Esophagus squamous epithelium (tissue), 5 donors: ENCODE data around the gene CDC14C. TPM values are rescaled to one million over a fixed set of nuclear protein-coding genes. Genes with fewer than 3 reads are reported as not detected.
"Not testable (repeated sequence)": the region's sequence is repeated elsewhere in the genome, so short reads cannot be mapped to it uniquely, and the experiment has no call there.

ENCODE experiments used
- DNase-seq: peaks from one replicate; lab custom pipeline; 2025; lab: John Stamatoyannopoulos, UW
- H3K27ac ChIP-seq, 4 donors: fragments of 200-600 bp; sonication (generic); one replicate each; pipeline ENCODE4 v1.5.1; 2016 to 2019; ENCODE audit warnings: mild to moderate bottlenecking in 1 of 4
- H3K27me3 ChIP-seq, 4 donors: fragments of 200-600 bp; sonication (generic); 1 replicate in 3 of 4; 2 replicates in 1 of 4; pipeline versions ENCODE4 v1.5.1 to v1.6.0; 2017 to 2021; ENCODE audit warnings: antibody characterized with exemption in 1 of 4
- H3K36me3 ChIP-seq, 3 donors: fragments of 200-600 bp; sonication (generic); one replicate each; pipeline ENCODE4 v1.5.1; 2016 to 2019
- H3K4me1 ChIP-seq, 3 donors: fragments of 200-600 bp; sonication (generic); one replicate each; pipeline ENCODE4 v1.5.1; 2017 to 2019
- H3K4me3 ChIP-seq, 4 donors: fragments of 200-600 bp; sonication (generic); 1 replicate in 3 of 4; 2 replicates in 1 of 4; pipeline ENCODE4 v1.5.1; 2016 to 2019; ENCODE audit warnings: mild to moderate bottlenecking in 2 of 4, moderate library complexity in 1 of 4
- H3K9me3 ChIP-seq, 3 donors: fragments of 200-600 bp; sonication (generic); one replicate each; pipeline ENCODE4 v1.5.1; 2016 to 2019
- POLR2A ChIP-seq, 4 donors: fragments of 450-650 bp; IDR thresholded peaks; one replicate each; pipeline ENCODE4 v1.6.1; 2017; ENCODE audit warnings: antibody characterized with exemption in 4 of 4, mild to moderate bottlenecking in 4 of 4, moderate library complexity in 3 of 4
- WGBS, 2 donors: methylation state at CpG; one replicate each; pipeline ENCODE4 v1.1.5; 2018; 5-methylcytosine and 5-hydroxymethylcytosine counted together
- intact Hi-C: fragments of 100-400 bp; cut with DNase I; formaldehyde crosslinking; loops from one replicate; pipeline ENCODE4 v1.15.0; 2022
- total RNA-seq, 4 donors: library from RNA; depleted of rRNA; stranded (reverse); fragments of >200 nt; gene quantifications; one replicate each; pipeline ENCODE4 v1.1.0, GENCODE V29; 2016
- TF ChIP-seq, protein P1 (sequence below), 6 experiments: fragments of 450-650 bp in 4 of 6; fragments of 200-600 bp in 2 of 6; sonication (generic) in 2 of 6; IDR thresholded peaks; one replicate each; pipeline ENCODE4 v1.5.1; 2016 to 2019; ENCODE audit warnings: antibody characterized with exemption in 6 of 6, mild to moderate bottlenecking in 4 of 6, moderate library complexity in 4 of 6
- donor health status: DM: yes; HTN: yes; CAD: no.

The CDC14C gene
- total RNA-seq, 4 donors from 2014 or later, result not detected

DNA sequence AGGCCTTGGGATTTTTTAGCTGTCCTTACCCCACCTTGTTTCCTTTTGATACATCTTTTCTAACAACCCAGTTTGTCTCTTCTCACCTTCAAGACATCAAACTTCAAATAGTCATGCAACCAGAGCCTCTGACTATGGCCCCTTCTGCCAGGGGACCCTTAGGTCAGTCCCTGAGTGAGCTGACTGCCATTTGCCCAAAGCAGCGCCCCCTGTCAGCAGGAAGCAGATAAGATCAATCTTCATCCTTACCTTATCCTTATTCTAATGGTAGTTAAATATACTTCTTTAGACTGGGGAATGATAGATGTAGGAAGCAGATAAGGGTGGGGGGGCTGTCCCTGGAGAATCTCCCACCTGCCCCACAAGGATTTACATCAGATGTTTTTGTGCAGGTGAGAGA, 29.8 kb upstream of the CDC14C start:
- Histone ChIP-seq H3K4me1 (no peaks in the 10 kb centered on the region), H3K4me3 (no peak overlapping the region), H3K27ac (no peak overlapping the region), H3K27me3 (no peaks in the 10 kb centered on the region), H3K9me3 (peaks cover 0 to 16% (median 10%) of the 10 kb centered on the region in 3 donors), H3K36me3 (no peaks in the 10 kb centered on the region)
- WGBS, 2 donors, result 60% methylated on average over 1 of the region's 1 CpG; no CpG with 5 or more reads in 1 of the 2 donors
- TF ChIP-seq, protein P1, sequence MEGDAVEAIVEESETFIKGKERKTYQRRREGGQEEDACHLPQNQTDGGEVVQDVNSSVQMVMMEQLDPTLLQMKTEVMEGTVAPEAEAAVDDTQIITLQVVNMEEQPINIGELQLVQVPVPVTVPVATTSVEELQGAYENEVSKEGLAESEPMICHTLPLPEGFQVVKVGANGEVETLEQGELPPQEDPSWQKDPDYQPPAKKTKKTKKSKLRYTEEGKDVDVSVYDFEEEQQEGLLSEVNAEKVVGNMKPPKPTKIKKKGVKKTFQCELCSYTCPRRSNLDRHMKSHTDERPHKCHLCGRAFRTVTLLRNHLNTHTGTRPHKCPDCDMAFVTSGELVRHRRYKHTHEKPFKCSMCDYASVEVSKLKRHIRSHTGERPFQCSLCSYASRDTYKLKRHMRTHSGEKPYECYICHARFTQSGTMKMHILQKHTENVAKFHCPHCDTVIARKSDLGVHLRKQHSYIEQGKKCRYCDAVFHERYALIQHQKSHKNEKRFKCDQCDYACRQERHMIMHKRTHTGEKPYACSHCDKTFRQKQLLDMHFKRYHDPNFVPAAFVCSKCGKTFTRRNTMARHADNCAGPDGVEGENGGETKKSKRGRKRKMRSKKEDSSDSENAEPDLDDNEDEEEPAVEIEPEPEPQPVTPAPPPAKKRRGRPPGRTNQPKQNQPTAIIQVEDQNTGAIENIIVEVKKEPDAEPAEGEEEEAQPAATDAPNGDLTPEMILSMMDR (IDR thresholded peaks at IDR 0.05), result no peak
- TF ChIP-seq POLR2A (IDR thresholded peaks at IDR 0.05), result no peak
- no peak for DNase-seq
- intact Hi-C loops, result no loop called here

DNA sequence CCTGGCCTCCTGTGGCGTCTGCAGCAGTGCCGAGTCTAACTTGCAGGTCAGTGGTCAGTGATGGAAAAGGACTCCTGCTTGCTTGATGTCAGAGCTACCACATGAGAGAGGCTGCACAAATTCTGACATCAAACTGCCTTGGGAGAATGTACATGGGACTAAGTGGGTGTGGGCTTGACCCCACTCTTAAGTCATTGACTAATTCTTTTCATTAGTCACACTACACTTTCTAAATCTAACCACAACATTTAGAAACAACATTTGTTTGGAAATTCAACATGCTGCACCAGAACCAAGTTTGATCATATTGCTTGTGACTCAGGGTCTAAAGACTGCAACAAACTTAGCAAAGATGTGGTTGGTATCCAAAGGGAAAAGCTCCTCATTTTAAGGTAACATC, 24.4 kb upstream of the CDC14C start:
- no peaks in the 10 kb centered on the region for H3K4me1 ChIP-seq
- H3K9me3 ChIP-seq, result no peaks in the 10 kb centered on the region
- H3K36me3 ChIP-seq, result no peaks in the 10 kb centered on the region
- no peaks in the 10 kb centered on the region for H3K27me3 ChIP-seq
- 85 to 100% methylated on average over 1 to 2 of the region's 2 CpGs for WGBS, 2 donors
- H3K27ac ChIP-seq, result no peak overlapping the region
- H3K4me3 ChIP-seq, result no peak overlapping the region
- no peak for TF ChIP-seq POLR2A (IDR thresholded peaks at IDR 0.05)
- intact Hi-C loops, result no loop called here
- no peak for DNase-seq

DNA sequence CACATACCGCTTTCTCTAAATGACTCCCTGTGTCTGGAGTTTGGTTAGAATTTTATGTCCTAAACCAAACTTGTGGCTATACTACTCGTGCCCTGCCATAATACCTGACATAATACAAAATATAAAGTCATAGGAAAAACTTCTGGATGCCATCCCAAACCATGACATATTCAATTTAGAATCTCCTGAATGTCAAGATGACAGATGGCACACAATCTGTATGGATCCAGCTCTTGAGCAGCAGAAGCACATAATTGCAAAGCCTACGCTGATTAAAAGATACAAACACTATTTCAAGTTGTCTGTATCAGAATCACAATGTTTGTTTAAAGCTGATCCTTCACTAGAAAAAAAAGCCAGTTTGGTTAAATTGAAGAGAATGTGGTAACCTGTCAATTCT, 22.4 kb upstream of the CDC14C start:
- Histone ChIP-seq H3K27me3 (no peaks in the 10 kb centered on the region), H3K9me3 (no peaks in the 10 kb centered on the region), H3K27ac (no peak overlapping the region), H3K4me1 (no peaks in the 10 kb centered on the region), H3K4me3 (no peak overlapping the region), H3K36me3 (no peaks in the 10 kb centered on the region)
- intact Hi-C loops, result no loop called here
- WGBS, 2 donors, result 61 to 72% methylated on average over 3 of the region's 3 CpGs
- DNase-seq, result no peak
- no peak for TF ChIP-seq POLR2A (IDR thresholded peaks at IDR 0.05)
- TF ChIP-seq, protein P1 (IDR thresholded peaks at IDR 0.05), result no peak

DNA sequence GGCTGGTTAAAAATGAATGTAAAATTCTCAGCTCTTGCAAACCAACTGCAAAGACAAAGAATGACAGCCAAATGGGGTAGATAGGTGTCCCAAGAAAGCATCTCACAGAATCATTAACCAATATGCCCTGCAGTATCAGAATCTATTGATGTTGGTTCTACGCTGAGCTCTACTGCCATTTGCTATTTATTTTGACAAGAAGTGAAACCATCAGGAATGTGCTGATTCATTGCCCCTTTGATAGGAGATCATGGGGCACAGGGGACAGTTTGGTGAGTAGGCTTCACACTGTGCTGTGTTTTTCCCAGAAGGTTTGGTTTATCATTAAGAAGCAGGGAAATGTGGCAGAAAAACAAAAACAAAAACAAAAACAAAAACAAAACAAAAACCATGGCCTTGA, 19.4 kb upstream of the CDC14C start:
- TF ChIP-seq, protein P1 (IDR thresholded peaks at IDR 0.05), result no peak
- no peak for TF ChIP-seq POLR2A (IDR thresholded peaks at IDR 0.05)
- no peak for DNase-seq
- intact Hi-C loops, result no loop called here

DNA sequence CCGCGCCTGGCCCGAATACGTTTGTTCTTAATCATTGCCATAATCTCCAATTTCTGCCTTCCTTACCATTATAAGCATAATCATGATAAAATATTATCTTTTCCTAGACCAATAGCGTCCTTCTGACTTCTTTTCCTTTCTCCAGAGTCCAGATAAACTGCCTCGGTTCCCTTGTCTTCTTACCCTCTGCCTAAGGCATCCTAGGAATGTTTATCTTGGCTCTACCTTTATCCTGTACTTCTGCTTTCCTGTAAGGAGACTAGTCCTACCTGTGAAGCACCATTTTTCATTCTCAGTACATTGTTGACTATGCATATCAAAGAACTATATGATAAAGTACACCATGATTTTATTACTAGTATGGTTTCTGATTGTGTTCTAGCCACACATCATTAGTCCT, 18.7 kb upstream of the CDC14C start:
- H3K27me3 ChIP-seq, H3K9me3 ChIP-seq, H3K36me3 ChIP-seq, DNase-seq, H3K27ac ChIP-seq, intact Hi-C loops, H3K4me1 ChIP-seq, H3K4me3 ChIP-seq: not testable (repeated sequence)
- 83 to 88% methylated on average over 6 of the region's 6 CpGs for WGBS, 2 donors

More for the DNA sequence above, 19.4 kb upstream of the CDC14C start:
- WGBS, 2 donors, result 64 to 75% methylated on average over 1 of the region's 1 CpG
- no peak overlapping the region for H3K27ac ChIP-seq
- no peak overlapping the region for H3K4me3 ChIP-seq
- no peaks in the 10 kb centered on the region for H3K4me1 ChIP-seq
- H3K36me3 ChIP-seq, result no peaks in the 10 kb centered on the region
- H3K9me3 ChIP-seq, result no peaks in the 10 kb centered on the region
- no peaks in the 10 kb centered on the region for H3K27me3 ChIP-seq

DNA sequence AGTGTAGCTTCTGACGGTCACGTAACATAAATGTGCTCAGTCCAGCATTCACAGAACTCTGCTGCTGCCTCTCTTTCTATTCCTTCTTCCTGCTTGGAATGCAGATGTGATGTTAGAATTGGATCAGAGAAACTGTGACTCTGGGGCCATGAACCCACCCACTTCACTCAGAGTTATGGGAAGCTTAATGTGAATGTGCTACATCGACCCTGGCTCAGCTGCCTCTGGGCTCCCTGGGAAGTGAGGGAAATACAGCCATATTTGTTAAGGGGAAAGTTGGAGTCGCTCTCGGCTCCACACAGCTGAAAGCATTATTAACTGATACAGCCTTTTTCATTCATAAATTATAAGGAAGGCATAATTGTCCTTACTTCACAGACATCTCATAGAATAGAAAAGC, 14.5 kb upstream of the CDC14C start:
- H3K9me3 ChIP-seq, H3K4me3 ChIP-seq, H3K27ac ChIP-seq, H3K36me3 ChIP-seq, intact Hi-C loops, DNase-seq, H3K4me1 ChIP-seq, H3K27me3 ChIP-seq: not testable (repeated sequence)
- WGBS, 2 donors, result 74 to 90% methylated on average over 5 of the region's 5 CpGs

DNA sequence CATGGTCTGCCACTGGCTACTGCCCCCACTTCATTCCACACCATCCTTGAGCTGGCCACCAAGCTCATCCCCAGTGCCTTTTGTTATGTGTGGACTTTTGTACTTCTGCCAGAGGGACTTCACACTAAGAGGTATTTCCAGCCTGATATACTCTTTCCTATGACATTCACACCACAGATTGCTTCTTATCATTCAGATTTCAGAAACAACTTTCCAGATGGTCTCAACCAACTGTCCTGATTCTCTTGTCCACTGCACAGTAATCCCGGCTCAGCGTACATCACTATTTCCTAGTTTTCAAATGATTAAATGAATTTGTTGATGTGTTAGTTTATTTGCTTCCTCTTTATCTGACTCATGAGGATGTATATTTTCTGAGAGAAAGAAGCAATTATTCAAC, 7.1 kb downstream of the CDC14C start:
- Histone ChIP-seq H3K4me3 (no peak overlapping the region), H3K9me3 (no peaks in the 10 kb centered on the region), H3K27ac (no peak overlapping the region), H3K36me3 (no peaks in the 10 kb centered on the region), H3K4me1 (no peaks in the 10 kb centered on the region), H3K27me3 (no peaks in the 10 kb centered on the region)
- no peak for DNase-seq
- intact Hi-C loops, result no loop called here
- 90 to 97% methylated on average over 2 of the region's 2 CpGs for WGBS, 2 donors
- TF ChIP-seq, protein P1 (IDR thresholded peaks at IDR 0.05), result no peak
- no peak for TF ChIP-seq POLR2A (IDR thresholded peaks at IDR 0.05)
